H9 (cell line): Measurements from ENCODE around the gene SLAMF6. TPM values are rescaled to one million over a fixed set of nuclear protein-coding genes. Genes with fewer than 3 reads are reported as not detected.

Experiments used
- DNase-seq: peaks from one replicate; pipeline ENCODE4 v3.0.0-alpha.2; 2017
- H2AFZ ChIP-seq: one replicate; pipeline ENCODE4 v1.6.1; 2013; ENCODE audit warnings: mild to moderate bottlenecking, low read length, control low read depth, moderate library complexity
- H2AK5ac ChIP-seq: 2 replicates; pipeline ENCODE4 v1.6.1; 2013; ENCODE audit warnings: low read length, control low read depth, mixed read lengths; ENCODE audit not compliant: insufficient read length
- H2BK120ac ChIP-seq: one replicate; pipeline ENCODE4 v1.6.1; 2013; ENCODE audit warnings: low read depth, mild to moderate bottlenecking, low read length, control low read depth, inconsistent platforms; ENCODE audit not compliant: poor library complexity, severe bottlenecking
- H2BK12ac ChIP-seq: 2 replicates; pipeline ENCODE4 v1.6.1; 2013; ENCODE audit warnings: low read length, control low read depth, mixed read lengths, low read depth; ENCODE audit not compliant: insufficient read length
- H2BK15ac ChIP-seq: 2 replicates; pipeline ENCODE4 v1.6.1; 2013; ENCODE audit warnings: low read depth, low read length, control low read depth
- H2BK20ac ChIP-seq: one replicate; pipeline ENCODE4 v1.6.1; 2013; ENCODE audit warnings: low read depth, mild to moderate bottlenecking, low read length, control low read depth, inconsistent platforms; ENCODE audit not compliant: poor library complexity, severe bottlenecking
- H2BK5ac ChIP-seq: 2 replicates; pipeline ENCODE4 v1.6.1; 2013; ENCODE audit warnings: low read length, control low read depth, mixed read lengths; ENCODE audit not compliant: insufficient read length
- H3K14ac ChIP-seq: 2 replicates; pipeline ENCODE4 v1.6.1; 2013; ENCODE audit warnings: low read length, control low read depth; ENCODE audit not compliant: insufficient read depth
- H3K18ac ChIP-seq: 2 replicates; pipeline ENCODE4 v1.6.1; 2013; ENCODE audit warnings: low read depth, mild to moderate bottlenecking, mixed read lengths, low read length, control low read depth; ENCODE audit not compliant: insufficient read length
- H3K23ac ChIP-seq: 2 replicates; pipeline ENCODE4 v1.6.1; 2013; ENCODE audit warnings: low read length, control low read depth, mixed read lengths, low read depth; ENCODE audit not compliant: insufficient read length
- H3K23me2 ChIP-seq: 2 replicates; pipeline ENCODE4 v1.6.1; 2013; ENCODE audit warnings: low read depth, mild to moderate bottlenecking, mixed read lengths, low read length, control low read depth; ENCODE audit not compliant: insufficient read length, poor library complexity, severe bottlenecking
- H3K27ac ChIP-seq: 2 replicates; pipeline ENCODE4 v1.5.1; 2013; ENCODE audit warnings: low read length, control low read depth, mixed read lengths, low read depth; ENCODE audit not compliant: insufficient read length
- H3K27me3 ChIP-seq: 2 replicates; pipeline ENCODE4 v1.6.1; 2013; ENCODE audit warnings: low read length, control low read depth, inconsistent platforms; ENCODE audit not compliant: insufficient read depth
- H3K4ac ChIP-seq: 2 replicates; pipeline ENCODE4 v1.6.1; 2013; ENCODE audit warnings: low read depth, mild to moderate bottlenecking, control low read depth, inconsistent platforms, low read length, moderate library complexity
- H3K4me1 ChIP-seq: 2 replicates; pipeline ENCODE4 v1.6.1; 2013; ENCODE audit warnings: low read length, control low read depth, inconsistent platforms; ENCODE audit not compliant: insufficient read depth
- H3K4me2 ChIP-seq: 2 replicates; pipeline ENCODE4 v1.6.1; 2013; ENCODE audit warnings: low read length, control low read depth, mixed read lengths; ENCODE audit not compliant: insufficient read length, insufficient read depth
- H3K56ac ChIP-seq: 2 replicates; pipeline ENCODE4 v1.6.1; 2013; ENCODE audit warnings: low read depth, mild to moderate bottlenecking, mixed read lengths, low read length, control low read depth; ENCODE audit not compliant: insufficient read length
- H3K79me1 ChIP-seq: 2 replicates; pipeline ENCODE4 v1.6.1; 2013; ENCODE audit warnings: low read depth, mild to moderate bottlenecking, moderate library complexity, low read length, control low read depth, inconsistent platforms; ENCODE audit not compliant: insufficient read depth, poor library complexity, severe bottlenecking
- H3K79me2 ChIP-seq: 2 replicates; pipeline ENCODE4 v1.6.1; 2013; ENCODE audit warnings: low read length, control low read depth, inconsistent platforms; ENCODE audit not compliant: insufficient read depth
- H3K9ac ChIP-seq: 2 replicates; pipeline ENCODE4 v1.6.1; 2013; ENCODE audit warnings: low read length, control low read depth, mixed read lengths; ENCODE audit not compliant: insufficient read length; ENCODE audit errors: extremely low read depth
- H3K9me3 ChIP-seq: one replicate; pipeline ENCODE4 v1.6.1; 2013; ENCODE audit warnings: low read depth, low read length, inconsistent platforms; ENCODE audit not compliant: control insufficient read depth
- H3T11ph ChIP-seq: one replicate; pipeline ENCODE4 v1.6.1; 2013; ENCODE audit warnings: mild to moderate bottlenecking, low read length, control low read depth, inconsistent platforms
- H4K20me1 ChIP-seq: one replicate; pipeline ENCODE4 v1.6.1; 2013; ENCODE audit not compliant: control insufficient read depth, insufficient read length, insufficient read depth
- H4K5ac ChIP-seq: 2 replicates; pipeline ENCODE4 v1.6.1; 2013; ENCODE audit warnings: low read depth, mild to moderate bottlenecking, mixed read lengths, low read length, control low read depth; ENCODE audit not compliant: insufficient read length
- H4K8ac ChIP-seq: replicated peaks from 2 replicates; pipeline ENCODE4 v1.6.1; 2013; ENCODE audit warnings: low read length, control low read depth, mixed read lengths, low read depth; ENCODE audit not compliant: insufficient read length
- H4K91ac ChIP-seq: 2 replicates; pipeline ENCODE4 v1.6.1; 2013; ENCODE audit warnings: low read depth, mild to moderate bottlenecking, moderate library complexity, mixed read lengths, low read length, control low read depth; ENCODE audit not compliant: insufficient read length
- H3K27ac Mint-ChIP-seq, 3 experiments: 2 replicates in 2 of 3; 3 replicates in 1 of 3; pipeline ENCODE4 v1.8.0; 2020 to 2021; ENCODE audit warnings: mixed read lengths in 3 of 3, mild to moderate bottlenecking in 1 of 3, moderate library complexity in 1 of 3
- H3K27me3 Mint-ChIP-seq: 2 replicates; pipeline ENCODE4 v1.8.0; 2021; ENCODE audit warnings: low read depth, mild to moderate bottlenecking, moderate library complexity, mixed read lengths
- H3K36me3 Mint-ChIP-seq, 3 experiments: 2 replicates in 2 of 3; 3 replicates in 1 of 3; pipeline ENCODE4 v1.8.0; 2020 to 2021; ENCODE audit warnings: low read depth in 3 of 3, mixed read lengths in 3 of 3; ENCODE audit not compliant: insufficient read depth in 1 of 3
- H3K4me1 Mint-ChIP-seq, 2 experiments: 2 replicates each; pipeline ENCODE4 v1.8.0; 2020; ENCODE audit warnings: mixed read lengths in 2 of 2
- H3K4me3 Mint-ChIP-seq, 2 experiments: 2 replicates in 1 of 2; 3 replicates in 1 of 2; pipeline ENCODE4 v1.8.0; 2020 to 2021; ENCODE audit warnings: mild to moderate bottlenecking in 2 of 2, mixed read lengths in 2 of 2, moderate library complexity in 1 of 2
- H3K9me3 Mint-ChIP-seq, 2 experiments: 2 replicates in 1 of 2; 3 replicates in 1 of 2; pipeline ENCODE4 v1.8.0; 2020; ENCODE audit warnings: mild to moderate bottlenecking in 2 of 2, mixed read lengths in 2 of 2, moderate library complexity in 1 of 2
- CTCF ChIP-seq: fragments of 200-600 bp; sonication (generic); conservative IDR thresholded peaks from 3 replicates; pipeline ENCODE4 v1.8.0; 2021; ENCODE audit warnings: antibody characterized with exemption, mild to moderate bottlenecking
- WGBS: extraction: QIAGEN DNeasy Blood & Tissue Kit; methylation state at CpG from one replicate; pipeline ENCODE4 v1.1.7; 2013; ENCODE audit warnings: missing lambda C conversion rate, low lambda C conversion rate, mixed read lengths; ENCODE audit not compliant: insufficient read length; ENCODE audit errors: extremely low coverage; 5-methylcytosine and 5-hydroxymethylcytosine counted together
- total RNA-seq: library from RNA; stranded (reverse); gene quantifications from 2 replicates; pipeline ENCODE4 v1.2.1, GENCODE V29; 2021

SLAMF6 gene
- total RNA-seq, 1 experiment from 2014 or later = not detected

- Histone ChIP-seq H3K23me2 (no peaks in the 10 kb centered on the region), H3K14ac (no peak overlapping the region), H4K91ac (no peak overlapping the region), H3K9me3 (no peaks in the 10 kb centered on the region), H3K79me1 (no peaks in the 10 kb centered on the region), H2BK5ac (no peak overlapping the region), H3K27me3 (no peaks in the 10 kb centered on the region), H3K27ac (no peak overlapping the region), H2BK20ac (no peak overlapping the region), H3K18ac (no peak overlapping the region), H2AK5ac (no peak overlapping the region), H4K5ac (no peak overlapping the region), H2BK15ac (no peak overlapping the region), H3K79me2 (no peaks in the 10 kb centered on the region), H2BK120ac (no peak overlapping the region), H3T11ph (no peak overlapping the region), H3K23ac (no peak overlapping the region), H3K9ac (no peak overlapping the region), H4K8ac (no peak overlapping the region), H2BK12ac (no peak overlapping the region), H4K20me1 (no peaks in the 10 kb centered on the region), H3K4ac (no peak overlapping the region), H3K4me2 (no peak overlapping the region), H2AFZ (no peak overlapping the region), H3K4me1 (no peaks in the 10 kb centered on the region; the same call in 1 of the 2 replicates), H3K56ac (no peak overlapping the region)
- WGBS = no CpG with 5 or more reads among the region's 2 CpGs
- Mint-ChIP-seq H3K9me3 (no peaks in the 10 kb centered on the region), H3K4me3 (no peak overlapping the region), H3K36me3 (no peaks in the 10 kb centered on the region), H3K27ac (no peak overlapping the region), H3K27me3 (no peaks in the 10 kb centered on the region), H3K4me1 (peaks cover 10 to 16% of the 10 kb centered on the region in 2 experiments)
- no peak for TF ChIP-seq CTCF
- DNase-seq = no peak
These were observed 84.1 kb downstream of the SLAMF6 start for GRCh38 chr1:160438935-160439334.
